ENCODE data around the gene MRTFA. TPM values are rescaled to one million over a fixed set of nuclear protein-coding genes. Genes with fewer than 3 reads are reported as not detected.

Gene MRTFA
- total RNA-seq, 4 donors from 2014 or later, result 46.0 to 408 (median 90.0) TPM

GRCh38 chr22:40645579-40646197, 9.2 kb upstream of the MRTFA start:
- H3K27me3 ChIP-seq, result no peaks in the 10 kb centered on the region
- 41 to 58% methylated on average over 2 to 4 of the region's 4 CpGs for WGBS, 2 donors (ENCODE audit: low coverage in 1 of 2)
- H3K36me3 ChIP-seq, result no peaks in the 10 kb centered on the region
- H3K4me1 ChIP-seq, result peaks cover 0 to 32% (median 21%) of the 10 kb centered on the region in 4 donors
- in situ Hi-C loops (cut with MboI; ENCODE audit: low pct_ligation_motif_present in 1 of 4, low pct_unique_long_range_greater_than_20kb in 1 of 4, low sequenced_read_pairs in 3 of 4) (loop anchor here in 3 of 4 donors (5.0 to 25.0 kb wide), 3 partner anchors 108 to 211 kb away; no protein-coding TSS in a partner anchor), intact Hi-C loops (cut with DNase I; ENCODE audit: low total_unique reads) (loop anchor here (2.0 kb wide), 1 partner anchor 209 kb away; no protein-coding TSS in a partner anchor)
- no peak for TF ChIP-seq POLR2AphosphoS5 (IDR thresholded peaks at IDR 0.05)
- no peak for TF ChIP-seq CTCF (IDR thresholded peaks at IDR 0.05)
- TF ChIP-seq POLR2A (IDR thresholded peaks at IDR 0.05), result no peak
- TF ChIP-seq EP300 (IDR thresholded peaks at IDR 0.05; ENCODE audit: low read depth), result no peak
- no peaks in the 10 kb centered on the region for H3K9me3 ChIP-seq
- no peak overlapping the region for H3K4me3 ChIP-seq
- no peak for DNase-seq
- peak overlapping the region; percentile 45 to 79 (median 66) for H3K27ac ChIP-seq

GRCh38 chr22:40642316-40642715, 5.8 kb upstream of the MRTFA start:
- Histone ChIP-seq H3K9me3 (no peaks in the 10 kb centered on the region), H3K27me3 (no peaks in the 10 kb centered on the region), H3K36me3 (no peaks in the 10 kb centered on the region), H3K4me3 (no peak overlapping the region), H3K27ac (no peak overlapping the region), H3K4me1 (peaks cover 0 to 39% (median 28%) of the 10 kb centered on the region in 4 donors)
- TF ChIP-seq CTCF (IDR thresholded peaks at IDR 0.05) (no peak), POLR2AphosphoS5 (IDR thresholded peaks at IDR 0.05) (no peak)
- whole genome bisulfite sequencing, 2 donors (ENCODE audit: low coverage in 1 of 2), result 93% methylated on average over 4 of the region's 4 CpGs; no CpG with 5 or more reads in 1 of the 2 donors
- intact Hi-C loops (cut with DNase I; ENCODE audit: low total_unique reads) (no loop called here), in situ Hi-C loops (cut with MboI; ENCODE audit: low pct_ligation_motif_present in 1 of 4, low pct_unique_long_range_greater_than_20kb in 1 of 4, low sequenced_read_pairs in 3 of 4) (loop anchor here (5.0 to 25.0 kb wide), 4 partner anchors 105 to 210 kb away; no protein-coding TSS in a partner anchor)
- DNase-seq, result no peak

- TF ChIP-seq POLR2AphosphoS5 (IDR thresholded peaks at IDR 0.05) (no peak), POLR2A (IDR thresholded peaks at IDR 0.05) (no peak), CTCF (IDR thresholded peaks at IDR 0.05) (no peak), EP300 (IDR thresholded peaks at IDR 0.05; ENCODE audit: low read depth) (no peak)
- in situ Hi-C loops (cut with MboI; ENCODE audit: low pct_ligation_motif_present in 1 of 4, low pct_unique_long_range_greater_than_20kb in 1 of 4, low sequenced_read_pairs in 3 of 4) (loop anchor here (5.0 to 25.0 kb wide), 4 partner anchors 104 to 209 kb away; no protein-coding TSS in a partner anchor), intact Hi-C loops (cut with DNase I; ENCODE audit: low total_unique reads) (no loop called here)
- Histone ChIP-seq H3K4me3 (no peak overlapping the region), H3K36me3 (no peaks in the 10 kb centered on the region), H3K9me3 (no peaks in the 10 kb centered on the region), H3K27me3 (no peaks in the 10 kb centered on the region), H3K27ac (no peak overlapping the region), H3K4me1 (peaks cover 0 to 31% (median 26%) of the 10 kb centered on the region in 4 donors)
- WGBS, 2 donors (ENCODE audit: low coverage in 1 of 2), result 82 to 94% methylated on average over 2 to 6 of the region's 6 CpGs
- no peak for DNase-seq
These were observed 4.8 kb upstream of the MRTFA start for GRCh38 chr22:40641269-40641668.

GRCh38 chr22:40638261-40638660, 1.7 kb upstream of the MRTFA start:
- in situ Hi-C loops (cut with MboI; ENCODE audit: low pct_ligation_motif_present in 1 of 4, low pct_unique_long_range_greater_than_20kb in 1 of 4, low sequenced_read_pairs in 3 of 4), result loop anchor here in 2 of 4 donors (10.0 to 25.0 kb wide), 2 partner anchors 101 to 113 kb away; no protein-coding TSS in a partner anchor
- Histone ChIP-seq H3K4me3 (no peak overlapping the region), H3K4me1 (peaks cover 0 to 37% (median 25%) of the 10 kb centered on the region in 4 donors), H3K36me3 (no peaks in the 10 kb centered on the region), H3K27ac (no peak overlapping the region), H3K9me3 (no peaks in the 10 kb centered on the region), H3K27me3 (no peaks in the 10 kb centered on the region)
- intact Hi-C loops (cut with DNase I; ENCODE audit: low total_unique reads), result loop anchor here (10.0 kb wide), 1 partner anchor 123 kb away; no protein-coding TSS in a partner anchor
- TF ChIP-seq CTCF (IDR thresholded peaks at IDR 0.05) (no peak), EP300 (IDR thresholded peaks at IDR 0.05; ENCODE audit: low read depth) (no peak), POLR2AphosphoS5 (IDR thresholded peaks at IDR 0.05) (no peak), POLR2A (IDR thresholded peaks at IDR 0.05) (no peak)
- 97 to 100% methylated on average over 1 to 16 of the region's 17 CpGs for WGBS, 2 donors (ENCODE audit: low coverage in 1 of 2)
- DNase-seq, result no peak
